ENCODE measurements around the gene NGF. TPM values are rescaled to one million over a fixed set of nuclear protein-coding genes. Genes with fewer than 3 reads are reported as not detected.

NGF gene
- total RNA-seq, 5 donors from 2014 or later (not counting 1 experiment from before 2014, with no cell fraction given): not detected

DNA sequence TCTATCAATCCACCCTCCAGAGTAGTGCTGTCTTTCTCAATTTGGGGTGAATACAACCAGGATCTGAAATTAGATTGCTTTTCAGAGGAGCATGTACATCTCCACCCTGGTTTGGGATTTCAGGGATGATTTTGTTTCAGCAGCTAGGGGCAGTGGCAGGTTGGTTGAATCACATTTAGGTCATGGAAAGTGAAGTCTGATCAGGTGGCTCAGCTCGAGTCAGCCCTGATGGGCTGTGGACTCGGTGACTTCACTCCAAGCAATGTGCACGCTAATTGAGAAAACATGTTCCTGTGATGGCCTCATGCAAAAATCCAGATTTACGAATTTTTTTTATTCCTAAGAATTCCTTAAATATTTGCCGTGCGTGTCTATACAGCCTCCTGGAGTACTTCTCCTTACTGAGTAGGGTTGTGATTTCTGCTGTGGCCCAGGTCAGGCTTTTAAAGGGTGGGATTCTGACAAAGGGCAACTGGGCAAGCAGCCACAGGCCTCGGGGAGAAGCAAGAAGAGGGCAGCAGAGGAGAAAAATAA, 7.5 kb downstream of the NGF start:
- no peaks in the 10 kb centered on the region for H3K36me3 ChIP-seq (ENCODE audit: control insufficient read depth in 2 of 2, extremely low read depth in 1 of 2, insufficient read depth in 1 of 2, low read length in 1 of 2)
- ChIA-PET POLR2A (no interaction called here), CTCF (no interaction called here)
- H3K4me1 Mint-ChIP-seq: no peaks in the 10 kb centered on the region
- ATAC-seq (replicated peaks in 1 of 4) (no peak), DNase-seq (no peak)
- peaks cover 0 to under 1% of the 10 kb centered on the region in 2 experiments for H3K27me3 ChIP-seq (replicated peaks in 1 of 2; ENCODE audit: control insufficient read depth in 2 of 2, extremely low read depth in 1 of 2, insufficient read depth in 2 of 2, low read length in 1 of 2)
- H3K36me3 Mint-ChIP-seq: no peaks in the 10 kb centered on the region
- no peak overlapping the region for H3K27ac Mint-ChIP-seq
- H3K4me3 ChIP-seq (ENCODE audit: control insufficient read depth in 1 of 2, extremely low read depth in 1 of 2, low read length in 1 of 2): no peak overlapping the region
- no peaks in the 10 kb centered on the region for H3K9me3 Mint-ChIP-seq
- H3K27me3 Mint-ChIP-seq: peaks cover 13 to 29% of the 10 kb centered on the region in 2 donors
- no peaks in the 10 kb centered on the region for H3K9me3 ChIP-seq
- WGBS (ENCODE audit: insufficient coverage): 65% methylated on average over 4 of the region's 7 CpGs
- no peak overlapping the region for H3K27ac ChIP-seq (ENCODE audit: low read length)
- no peaks in the 10 kb centered on the region for H3K4me1 ChIP-seq (ENCODE audit: control insufficient read depth in 1 of 2, extremely low read depth in 1 of 2, insufficient read depth in 2 of 2, low read length in 2 of 2)
- no peak overlapping the region for H3K4me3 Mint-ChIP-seq

DNA sequence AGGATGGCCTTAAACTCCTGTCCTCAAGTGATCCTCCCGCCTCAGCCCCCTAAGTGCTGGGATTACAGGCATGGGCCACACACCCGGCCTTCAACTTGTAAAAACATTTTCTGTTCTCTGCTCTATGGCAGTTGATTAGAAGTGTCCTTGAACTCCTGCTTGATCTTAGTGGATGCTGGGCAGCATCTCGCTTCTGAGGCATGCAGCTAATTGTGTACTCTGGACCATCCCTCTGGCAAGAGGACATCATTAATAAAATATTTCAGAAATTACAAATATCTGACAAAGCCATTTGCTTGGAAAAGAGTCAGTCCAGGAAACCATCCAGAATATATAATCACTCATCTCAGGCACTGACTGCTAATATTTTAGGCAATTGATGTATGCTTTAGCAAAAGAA, 8.1 kb downstream of the NGF start:
- H3K27me3 Mint-ChIP-seq: peaks cover 14 to 24% of the 10 kb centered on the region in 2 donors
- no CpG with 5 or more reads among the region's 3 CpGs for WGBS (ENCODE audit: insufficient coverage)
- Histone ChIP-seq H3K4me1 (ENCODE audit: control insufficient read depth in 1 of 2, extremely low read depth in 1 of 2, insufficient read depth in 2 of 2, low read length in 2 of 2) (no peaks in the 10 kb centered on the region), H3K27ac (ENCODE audit: low read length) (no peak overlapping the region), H3K9me3 (no peaks in the 10 kb centered on the region), H3K4me3 (ENCODE audit: control insufficient read depth in 1 of 2, extremely low read depth in 1 of 2, low read length in 1 of 2) (no peak overlapping the region), H3K27me3 (replicated peaks in 1 of 2; ENCODE audit: control insufficient read depth in 2 of 2, extremely low read depth in 1 of 2, insufficient read depth in 2 of 2, low read length in 1 of 2) (no peaks in the 10 kb centered on the region), H3K36me3 (ENCODE audit: control insufficient read depth in 2 of 2, extremely low read depth in 1 of 2, insufficient read depth in 1 of 2, low read length in 1 of 2) (no peaks in the 10 kb centered on the region)
- H3K4me1 Mint-ChIP-seq: no peaks in the 10 kb centered on the region
- no peak overlapping the region for H3K4me3 Mint-ChIP-seq
- DNase-seq (no peak), ATAC-seq (replicated peaks in 1 of 4) (no peak)
- no peaks in the 10 kb centered on the region for H3K9me3 Mint-ChIP-seq
- H3K27ac Mint-ChIP-seq: no peak overlapping the region
- CTCF ChIA-PET: no interaction called here
- no peaks in the 10 kb centered on the region for H3K36me3 Mint-ChIP-seq
- POLR2A ChIA-PET: no interaction called here

DNA sequence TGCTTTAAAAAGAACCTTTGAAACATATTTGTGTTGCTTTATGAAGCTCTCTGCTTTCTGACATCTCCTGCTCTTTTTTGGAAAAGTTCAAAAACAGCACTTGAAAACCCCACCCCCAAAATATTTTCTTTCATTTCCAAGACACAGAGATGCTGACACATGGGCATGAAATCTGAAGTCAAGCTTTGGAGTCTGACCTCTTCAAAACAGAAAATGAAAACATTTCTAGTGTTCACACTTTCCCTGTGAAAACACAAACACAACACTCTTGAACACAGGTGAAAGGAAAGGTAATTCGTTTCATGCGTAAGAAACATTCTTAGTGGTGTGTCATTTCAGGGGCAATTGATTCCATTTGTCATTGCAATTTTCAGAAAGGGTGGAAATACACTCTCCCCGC, 10.8 kb downstream of the NGF start:
- no peaks in the 10 kb centered on the region for H3K36me3 Mint-ChIP-seq
- no peak overlapping the region for H3K4me3 Mint-ChIP-seq
- no peaks in the 10 kb centered on the region for H3K4me1 ChIP-seq (ENCODE audit: control insufficient read depth in 1 of 2, extremely low read depth in 1 of 2, insufficient read depth in 2 of 2, low read length in 2 of 2)
- no peaks in the 10 kb centered on the region for H3K36me3 ChIP-seq (ENCODE audit: control insufficient read depth in 2 of 2, extremely low read depth in 1 of 2, insufficient read depth in 1 of 2, low read length in 1 of 2)
- H3K4me1 Mint-ChIP-seq: no peaks in the 10 kb centered on the region
- WGBS (ENCODE audit: insufficient coverage): no CpG with 5 or more reads among the region's 3 CpGs
- DNase-seq (no peak), ATAC-seq (replicated peaks in 1 of 4) (no peak)
- ChIA-PET POLR2A (no interaction called here), CTCF (no interaction called here)
- H3K27ac ChIP-seq (ENCODE audit: low read length): no peak overlapping the region
- H3K9me3 ChIP-seq: no peaks in the 10 kb centered on the region
- peaks cover 12 to 28% of the 10 kb centered on the region in 2 donors for H3K27me3 Mint-ChIP-seq
- no peaks in the 10 kb centered on the region for H3K9me3 Mint-ChIP-seq
- H3K4me3 ChIP-seq (ENCODE audit: control insufficient read depth in 1 of 2, extremely low read depth in 1 of 2, low read length in 1 of 2): no peak overlapping the region
- peaks cover 0 to 2% of the 10 kb centered on the region in 2 experiments for H3K27me3 ChIP-seq (replicated peaks in 1 of 2; ENCODE audit: control insufficient read depth in 2 of 2, extremely low read depth in 1 of 2, insufficient read depth in 2 of 2, low read length in 1 of 2)
- no peak overlapping the region for H3K27ac Mint-ChIP-seq

DNA sequence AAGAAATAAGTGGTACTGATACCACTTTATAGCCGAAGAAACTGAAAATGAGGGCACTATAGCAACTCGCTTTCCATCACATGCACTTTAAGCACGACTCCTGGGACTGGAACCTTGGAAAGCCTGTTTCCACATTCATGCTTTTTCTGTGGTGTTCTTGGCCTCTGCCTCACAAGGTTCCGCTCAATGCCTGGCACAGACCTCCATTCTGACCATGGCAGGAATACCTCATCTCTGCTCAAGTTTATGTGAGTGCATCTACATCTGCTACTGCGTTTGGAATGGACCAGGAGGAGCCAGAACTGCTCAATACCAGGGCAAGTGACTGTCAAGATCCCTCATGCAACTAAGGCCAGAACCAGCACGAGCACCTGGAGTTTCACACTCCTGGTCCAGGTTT, 11.6 kb downstream of the NGF start:
- 88% methylated on average over 6 of the region's 6 CpGs for WGBS (ENCODE audit: insufficient coverage)
- Mint-ChIP-seq H3K36me3 (no peaks in the 10 kb centered on the region), H3K9me3 (no peaks in the 10 kb centered on the region), H3K4me3 (no peak overlapping the region), H3K27ac (no peak overlapping the region), H3K4me1 (no peaks in the 10 kb centered on the region), H3K27me3 (peaks cover 12 to 24% of the 10 kb centered on the region in 2 donors)
- no peaks in the 10 kb centered on the region for H3K9me3 ChIP-seq
- no peaks in the 10 kb centered on the region for H3K4me1 ChIP-seq (ENCODE audit: control insufficient read depth in 1 of 2, extremely low read depth in 1 of 2, insufficient read depth in 2 of 2, low read length in 2 of 2)
- ATAC-seq (replicated peaks in 1 of 4) (no peak), DNase-seq (no peak)
- ChIA-PET POLR2A (no interaction called here), CTCF (no interaction called here)
- no peak overlapping the region for H3K4me3 ChIP-seq (ENCODE audit: control insufficient read depth in 1 of 2, extremely low read depth in 1 of 2, low read length in 1 of 2)
- H3K27ac ChIP-seq (ENCODE audit: low read length): no peak overlapping the region
- no peaks in the 10 kb centered on the region for H3K36me3 ChIP-seq (ENCODE audit: control insufficient read depth in 2 of 2, extremely low read depth in 1 of 2, insufficient read depth in 1 of 2, low read length in 1 of 2)
- peaks cover 0 to 2% of the 10 kb centered on the region in 2 experiments for H3K27me3 ChIP-seq (replicated peaks in 1 of 2; ENCODE audit: control insufficient read depth in 2 of 2, extremely low read depth in 1 of 2, insufficient read depth in 2 of 2, low read length in 1 of 2)

DNA sequence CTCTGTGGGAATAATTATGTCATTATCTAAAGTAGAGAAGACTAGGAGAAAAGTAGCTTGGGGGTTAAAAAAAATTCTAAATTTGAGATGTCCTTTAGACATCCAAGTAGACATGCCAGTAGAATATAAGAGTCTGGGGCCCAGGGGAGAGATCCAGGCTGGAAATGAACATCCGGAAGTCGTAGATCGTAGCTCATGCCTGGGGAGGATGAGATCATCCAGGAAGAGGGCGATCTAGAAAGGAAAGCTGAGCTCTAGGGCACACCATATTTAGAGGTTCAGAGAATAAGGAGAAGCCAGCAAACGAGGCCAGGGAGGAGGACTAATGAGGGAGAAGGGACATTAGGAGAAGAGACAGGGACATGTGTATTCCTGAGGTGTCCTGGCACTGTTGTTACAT, 12.2 kb downstream of the NGF start:
- Histone ChIP-seq H3K4me1 (ENCODE audit: control insufficient read depth in 1 of 2, extremely low read depth in 1 of 2, insufficient read depth in 2 of 2, low read length in 2 of 2) (no peaks in the 10 kb centered on the region), H3K27me3 (replicated peaks in 1 of 2; ENCODE audit: control insufficient read depth in 2 of 2, extremely low read depth in 1 of 2, insufficient read depth in 2 of 2, low read length in 1 of 2) (peaks cover 0 to 2% of the 10 kb centered on the region in 2 experiments), H3K4me3 (ENCODE audit: control insufficient read depth in 1 of 2, extremely low read depth in 1 of 2, low read length in 1 of 2) (no peak overlapping the region), H3K9me3 (no peaks in the 10 kb centered on the region), H3K27ac (ENCODE audit: low read length) (no peak overlapping the region), H3K36me3 (ENCODE audit: control insufficient read depth in 2 of 2, extremely low read depth in 1 of 2, insufficient read depth in 1 of 2, low read length in 1 of 2) (no peaks in the 10 kb centered on the region)
- DNase-seq (no peak), ATAC-seq (replicated peaks in 1 of 4) (no peak)
- Mint-ChIP-seq H3K27me3 (peaks cover 12 to 29% of the 10 kb centered on the region in 2 donors), H3K4me3 (no peak overlapping the region), H3K36me3 (no peaks in the 10 kb centered on the region), H3K4me1 (no peaks in the 10 kb centered on the region), H3K9me3 (no peaks in the 10 kb centered on the region), H3K27ac (no peak overlapping the region)
- ChIA-PET CTCF (no interaction called here), POLR2A (no interaction called here)
- 75% methylated on average over 5 of the region's 5 CpGs for WGBS (ENCODE audit: insufficient coverage)

DNA sequence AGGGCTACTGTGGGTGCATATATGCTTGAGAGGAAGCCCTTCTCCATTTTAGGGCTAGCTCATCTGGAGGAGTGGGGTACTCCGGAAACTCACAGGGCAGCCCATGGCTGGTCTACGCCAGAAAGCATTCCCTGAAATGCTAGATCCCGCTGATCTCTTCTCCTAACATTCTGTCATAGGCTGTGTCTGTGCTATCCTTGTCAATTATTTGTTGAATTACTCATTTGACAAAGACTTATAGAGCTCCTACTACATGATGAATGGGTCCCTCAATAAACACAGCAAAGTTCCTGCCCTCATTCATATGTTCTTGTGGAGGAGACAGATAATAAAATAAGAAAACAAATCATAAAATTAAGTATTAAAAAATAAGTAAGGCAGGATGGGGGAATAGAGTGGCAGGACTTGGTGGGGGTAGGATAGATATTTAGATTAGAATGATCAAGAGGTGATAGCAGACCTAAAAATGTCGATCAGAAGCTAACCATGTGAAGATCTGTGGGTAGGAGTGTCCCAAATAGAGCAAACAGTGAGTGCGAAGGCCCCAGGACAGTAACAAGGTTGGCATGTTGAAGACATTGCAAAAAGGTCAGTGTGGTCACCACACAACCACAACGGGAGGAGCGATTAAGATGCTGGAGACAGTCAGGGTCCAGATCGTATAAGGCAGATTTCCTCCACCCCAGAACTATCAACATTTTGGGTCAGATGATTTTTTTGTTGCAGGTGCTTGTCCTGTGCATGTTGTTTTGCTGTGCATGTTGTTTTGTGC, 13.2 kb downstream of the NGF start:
- no peaks in the 10 kb centered on the region for H3K9me3 Mint-ChIP-seq

More for the DNA sequence above, 13.2 kb downstream of the NGF start:
- Mint-ChIP-seq H3K4me3 (no peak overlapping the region), H3K27me3 (peaks cover 12 to 29% of the 10 kb centered on the region in 2 donors), H3K36me3 (no peaks in the 10 kb centered on the region), H3K27ac (no peak overlapping the region), H3K4me1 (no peaks in the 10 kb centered on the region)
- Histone ChIP-seq H3K9me3 (no peaks in the 10 kb centered on the region), H3K4me3 (ENCODE audit: control insufficient read depth in 1 of 2, extremely low read depth in 1 of 2, low read length in 1 of 2) (no peak overlapping the region), H3K36me3 (ENCODE audit: control insufficient read depth in 2 of 2, extremely low read depth in 1 of 2, insufficient read depth in 1 of 2, low read length in 1 of 2) (no peaks in the 10 kb centered on the region), H3K4me1 (ENCODE audit: control insufficient read depth in 1 of 2, extremely low read depth in 1 of 2, insufficient read depth in 2 of 2, low read length in 2 of 2) (no peaks in the 10 kb centered on the region), H3K27ac (ENCODE audit: low read length) (no peak overlapping the region), H3K27me3 (replicated peaks in 1 of 2; ENCODE audit: control insufficient read depth in 2 of 2, extremely low read depth in 1 of 2, insufficient read depth in 2 of 2, low read length in 1 of 2) (peaks cover 0 to 2% of the 10 kb centered on the region in 2 experiments)
- POLR2A ChIA-PET: no interaction called here
- CTCF ChIA-PET: no interaction called here
- 40% methylated on average over 1 of the region's 8 CpGs for WGBS (ENCODE audit: insufficient coverage)
- ATAC-seq (replicated peaks in 1 of 4) (no peak), DNase-seq (no peak)
